Sigmoid colon (tissue), 7 donors: ENCODE results near the gene FAM78B. TPM values are rescaled to one million over a fixed set of nuclear protein-coding genes. Genes with fewer than 3 reads are reported as not detected.

Experiments used
- DNase-seq: peaks from one replicate; pipeline ENCODE4 v3.0.0-alpha.2; 2019
- H3K27ac ChIP-seq, 4 donors: fragments of 200-600 bp; sonication (generic); one replicate each; pipeline ENCODE4 v1.5.1; 2016 to 2019; ENCODE audit warnings: mild to moderate bottlenecking in 1 of 4
- H3K27me3 ChIP-seq, 3 donors: fragments of 200-600 bp; sonication (generic); one replicate each; pipeline ENCODE4 v1.5.1; 2019; ENCODE audit warnings: mild to moderate bottlenecking in 1 of 3
- H3K36me3 ChIP-seq, 4 donors: fragments of 200-600 bp; sonication (generic); one replicate each; pipeline ENCODE4 v1.5.1; 2016 to 2019
- H3K4me1 ChIP-seq, 4 donors: fragments of 200-600 bp; sonication (generic); one replicate each; pipeline ENCODE4 v1.5.1; 2017 to 2019
- H3K4me3 ChIP-seq, 4 donors: fragments of 200-600 bp; sonication (generic); one replicate each; pipeline ENCODE4 v1.5.1; 2017 to 2019; ENCODE audit warnings: mild to moderate bottlenecking in 2 of 4, moderate library complexity in 1 of 4
- H3K9me3 ChIP-seq, 4 donors: fragments of 200-600 bp in 3 of 4; sonication (generic) in 3 of 4; one replicate each; pipeline versions ENCODE4 v1.5.1 to v1.6.1; 2013 to 2019
- EP300 ChIP-seq, 4 donors: sonication (generic); formaldehyde crosslinking; IDR thresholded peaks; one replicate each; pipeline ENCODE4 v1.6.1; 2017; ENCODE audit warnings: antibody characterized with exemption in 4 of 4
- POLR2A ChIP-seq, 2 donors: fragments of 450-650 bp; IDR thresholded peaks; one replicate each; pipeline ENCODE4 v1.6.1; 2016; ENCODE audit warnings: antibody characterized with exemption in 2 of 2, mild to moderate bottlenecking in 2 of 2, moderate library complexity in 2 of 2
- POLR2AphosphoS5 ChIP-seq, 4 donors: sonication (generic); formaldehyde crosslinking; IDR thresholded peaks; one replicate each; pipeline ENCODE4 v1.6.1; 2017; ENCODE audit warnings: antibody characterized with exemption in 4 of 4
- WGBS, 2 donors: extraction: QIAGEN DNeasy Blood & Tissue Kit; methylation state at CpG; one replicate each; pipeline ENCODE4 v1.1.7; 2013; 5-methylcytosine and 5-hydroxymethylcytosine counted together
- intact Hi-C: fragments of 100-400 bp; cut with DNase I; formaldehyde crosslinking; loops from one replicate; pipeline ENCODE4 v1.15.1; 2023
- polyA plus RNA-seq, 3 donors: library from polyadenylated mRNA; stranded (reverse); fragments of 200-250 nt; gene quantifications; one replicate each; pipeline ENCODE4 v1.2.3, GENCODE V29; 2013
- total RNA-seq, 4 donors: library from RNA; depleted of rRNA; stranded (reverse); fragments of >200 nt; gene quantifications; one replicate each; pipeline ENCODE4 v1.1.0, GENCODE V29; 2016
- TF ChIP-seq, protein P1 (sequence below), 4 experiments: fragments of 450-650 bp in 3 of 4; fragments of 200-600 bp in 1 of 4; IDR thresholded peaks; one replicate each; pipeline ENCODE4 v1.5.1; 2016 to 2019; ENCODE audit warnings: antibody characterized with exemption in 4 of 4, mild to moderate bottlenecking in 3 of 4, moderate library complexity in 2 of 4
- donor health status: healthy with polysubstance abuse.
- donor health status: Bipolar disorder and iron deficiency.
- donor health status: healthy.

Gene FAM78B
- total and polyA plus RNA-seq, 7 donors: 0.23 to 5.4 (median 2.0) TPM

DNA sequence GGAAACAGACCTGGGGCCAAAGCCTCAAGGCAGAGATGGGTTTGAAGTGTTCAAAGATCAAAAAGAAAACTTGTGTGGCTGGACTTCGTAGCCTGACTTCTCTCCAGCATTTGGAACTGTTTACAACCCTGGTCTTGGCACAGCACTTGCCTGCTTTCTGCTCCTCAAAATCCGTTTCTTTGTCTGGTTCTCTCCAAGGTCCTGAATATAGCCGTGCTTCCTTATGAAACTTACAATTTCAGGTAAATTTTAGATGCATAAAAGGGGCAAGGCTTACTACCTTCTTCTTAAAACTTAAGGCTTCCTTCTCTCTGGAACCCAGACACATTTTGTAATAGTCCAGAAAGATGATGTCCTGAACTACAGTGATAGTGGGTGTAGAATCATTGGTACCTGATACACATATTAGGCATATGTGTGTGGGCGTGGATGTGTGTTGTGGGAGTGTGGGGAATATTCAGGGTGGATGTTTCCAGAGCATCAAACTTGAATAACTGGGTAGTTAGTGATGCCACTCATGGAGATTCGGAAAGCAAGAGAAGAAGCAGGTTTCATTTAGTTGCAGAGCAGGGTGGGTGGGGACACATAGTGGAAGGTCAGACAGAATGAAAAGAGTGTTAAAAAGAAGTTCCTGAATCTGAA lies 26.4 kb upstream of the FAM78B start:
- 44 to 57% methylated on average over 5 of the region's 5 CpGs for WGBS, 2 donors
- no peak overlapping the region for H3K4me3 ChIP-seq
- DNase-seq: no peak
- H3K27ac ChIP-seq: no peak overlapping the region
- H3K9me3 ChIP-seq: no peaks in the 10 kb centered on the region
- H3K36me3 ChIP-seq: no peaks in the 10 kb centered on the region
- intact Hi-C loops: no loop called here
- no peak for TF ChIP-seq POLR2A (IDR thresholded peaks at IDR 0.05)
- TF ChIP-seq, protein P1, sequence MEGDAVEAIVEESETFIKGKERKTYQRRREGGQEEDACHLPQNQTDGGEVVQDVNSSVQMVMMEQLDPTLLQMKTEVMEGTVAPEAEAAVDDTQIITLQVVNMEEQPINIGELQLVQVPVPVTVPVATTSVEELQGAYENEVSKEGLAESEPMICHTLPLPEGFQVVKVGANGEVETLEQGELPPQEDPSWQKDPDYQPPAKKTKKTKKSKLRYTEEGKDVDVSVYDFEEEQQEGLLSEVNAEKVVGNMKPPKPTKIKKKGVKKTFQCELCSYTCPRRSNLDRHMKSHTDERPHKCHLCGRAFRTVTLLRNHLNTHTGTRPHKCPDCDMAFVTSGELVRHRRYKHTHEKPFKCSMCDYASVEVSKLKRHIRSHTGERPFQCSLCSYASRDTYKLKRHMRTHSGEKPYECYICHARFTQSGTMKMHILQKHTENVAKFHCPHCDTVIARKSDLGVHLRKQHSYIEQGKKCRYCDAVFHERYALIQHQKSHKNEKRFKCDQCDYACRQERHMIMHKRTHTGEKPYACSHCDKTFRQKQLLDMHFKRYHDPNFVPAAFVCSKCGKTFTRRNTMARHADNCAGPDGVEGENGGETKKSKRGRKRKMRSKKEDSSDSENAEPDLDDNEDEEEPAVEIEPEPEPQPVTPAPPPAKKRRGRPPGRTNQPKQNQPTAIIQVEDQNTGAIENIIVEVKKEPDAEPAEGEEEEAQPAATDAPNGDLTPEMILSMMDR (IDR thresholded peaks at IDR 0.05): no peak
- no peak for TF ChIP-seq EP300 (IDR thresholded peaks at IDR 0.05)
- H3K4me1 ChIP-seq: no peaks in the 10 kb centered on the region
- H3K27me3 ChIP-seq: no peaks in the 10 kb centered on the region

DNA sequence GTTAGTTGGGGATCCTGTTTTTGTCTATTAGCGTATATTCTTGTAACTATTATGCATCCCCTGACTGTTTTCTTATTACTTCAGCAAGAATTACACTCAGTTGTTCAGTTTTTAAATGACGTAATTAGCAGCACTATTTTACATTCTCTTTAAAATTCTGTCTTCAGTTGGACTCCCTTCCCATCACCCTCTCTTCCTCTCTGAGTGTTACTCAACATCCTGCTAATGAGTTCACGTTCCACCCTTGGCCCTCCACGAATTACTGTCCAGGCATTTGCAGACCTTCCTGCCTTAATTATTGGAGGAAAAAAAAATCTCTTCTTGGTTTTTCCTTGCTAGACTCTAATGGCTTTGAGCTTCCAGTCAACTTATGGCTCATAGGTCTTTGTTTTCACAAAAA lies 23.6 kb upstream of the FAM78B start:
- no peak overlapping the region for H3K4me3 ChIP-seq
- H3K27me3 ChIP-seq: no peaks in the 10 kb centered on the region
- TF ChIP-seq, protein P1 (IDR thresholded peaks at IDR 0.05): no peak
- no peak for TF ChIP-seq EP300 (IDR thresholded peaks at IDR 0.05)
- no peak overlapping the region for H3K27ac ChIP-seq
- DNase-seq: no peak
- no peaks in the 10 kb centered on the region for H3K9me3 ChIP-seq
- no peaks in the 10 kb centered on the region for H3K36me3 ChIP-seq
- intact Hi-C loops: no loop called here
- 64 to 73% methylated on average over 4 of the region's 4 CpGs for WGBS, 2 donors
- no peaks in the 10 kb centered on the region for H3K4me1 ChIP-seq

DNA sequence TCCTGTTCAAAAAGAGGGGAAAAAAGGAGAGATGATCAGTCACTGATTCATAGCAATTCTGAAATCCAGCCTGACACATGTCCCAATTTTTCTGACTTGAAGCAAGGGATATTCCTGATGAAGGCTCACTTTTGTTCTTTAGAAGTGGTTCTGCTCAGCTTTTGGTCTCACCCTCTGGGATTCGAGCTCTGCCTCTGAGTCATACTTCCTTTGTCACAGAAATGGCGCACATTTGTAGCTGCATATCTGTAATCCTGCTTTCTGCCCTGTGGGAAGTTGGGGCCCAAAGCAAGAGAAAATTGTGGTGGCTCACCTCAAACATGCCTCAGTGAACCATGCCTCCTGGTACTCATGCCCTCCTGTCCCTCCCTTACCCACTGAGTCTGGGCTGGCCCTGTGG lies 22.3 kb upstream of the FAM78B start:
- H3K9me3 ChIP-seq: no peaks in the 10 kb centered on the region
- intact Hi-C loops: no loop called here
- DNase-seq: no peak
- WGBS, 2 donors: 63 to 64% methylated on average over 2 of the region's 2 CpGs
- no peaks in the 10 kb centered on the region for H3K4me1 ChIP-seq
- H3K27me3 ChIP-seq: no peaks in the 10 kb centered on the region
- no peak overlapping the region for H3K4me3 ChIP-seq
- TF ChIP-seq POLR2AphosphoS5 (IDR thresholded peaks at IDR 0.05): no peak
- no peak for TF ChIP-seq EP300 (IDR thresholded peaks at IDR 0.05)
- TF ChIP-seq POLR2A (IDR thresholded peaks at IDR 0.05): no peak
- TF ChIP-seq, protein P1 (IDR thresholded peaks at IDR 0.05): no peak
- H3K27ac ChIP-seq: no peak overlapping the region
- H3K36me3 ChIP-seq: no peaks in the 10 kb centered on the region

DNA sequence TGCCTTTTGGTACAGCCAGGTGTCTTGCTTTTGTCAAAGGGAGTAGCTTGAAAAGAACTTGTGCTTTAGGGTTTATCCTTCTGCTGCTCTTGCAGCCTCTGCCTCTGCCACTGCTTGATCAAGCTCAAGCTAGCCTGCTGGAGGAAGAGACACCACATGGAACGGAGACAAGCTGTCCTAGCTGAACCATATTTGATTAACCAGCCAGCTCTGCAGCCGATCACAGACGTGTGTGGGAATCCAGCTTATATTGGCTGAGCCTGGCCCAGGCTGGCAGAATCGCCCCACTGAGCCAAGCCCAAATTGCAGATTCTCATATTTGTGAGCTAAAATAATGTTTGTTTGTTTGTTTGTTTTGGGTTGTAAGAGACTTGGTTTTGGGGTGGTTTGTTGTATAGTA lies 18.7 kb upstream of the FAM78B start:
- H3K36me3 ChIP-seq: no peaks in the 10 kb centered on the region
- H3K27ac ChIP-seq: no peak overlapping the region
- intact Hi-C loops: no loop called here
- 82 to 83% methylated on average over 4 of the region's 4 CpGs for WGBS, 2 donors
- TF ChIP-seq POLR2AphosphoS5 (IDR thresholded peaks at IDR 0.05) (no peak), POLR2A (IDR thresholded peaks at IDR 0.05) (no peak), EP300 (IDR thresholded peaks at IDR 0.05) (no peak)
- TF ChIP-seq, protein P1 (IDR thresholded peaks at IDR 0.05): no peak
- no peaks in the 10 kb centered on the region for H3K27me3 ChIP-seq
- no peaks in the 10 kb centered on the region for H3K4me1 ChIP-seq
- H3K9me3 ChIP-seq: no peaks in the 10 kb centered on the region
- no peak for DNase-seq
- no peak overlapping the region for H3K4me3 ChIP-seq

DNA sequence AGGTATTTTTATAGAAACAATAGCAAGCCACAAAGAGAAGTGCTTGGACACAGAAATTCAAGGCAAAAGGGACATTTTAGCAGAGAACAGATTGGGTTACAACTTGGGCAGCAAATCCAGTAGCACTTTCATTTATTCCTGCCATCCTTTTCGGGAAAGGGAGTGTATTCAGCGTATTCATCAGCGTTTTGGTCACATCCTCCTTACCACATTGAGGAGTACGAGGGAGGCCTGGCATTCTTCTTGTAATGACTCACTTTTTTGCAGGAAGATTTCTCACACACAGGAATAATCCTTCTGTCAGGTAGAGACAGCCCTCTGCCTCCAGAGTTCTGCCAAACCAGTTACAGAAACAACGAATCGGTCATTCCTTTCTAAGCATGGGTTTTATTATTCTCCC lies 18.1 kb upstream of the FAM78B start:
- no peak for DNase-seq
- no peak for TF ChIP-seq POLR2AphosphoS5 (IDR thresholded peaks at IDR 0.05)
- no peak for TF ChIP-seq POLR2A (IDR thresholded peaks at IDR 0.05)
- TF ChIP-seq, protein P1 (IDR thresholded peaks at IDR 0.05): no peak
- no peak for TF ChIP-seq EP300 (IDR thresholded peaks at IDR 0.05)
- WGBS, 2 donors: 79 to 81% methylated on average over 6 of the region's 6 CpGs
- Histone ChIP-seq H3K27me3 (no peaks in the 10 kb centered on the region), H3K9me3 (no peaks in the 10 kb centered on the region), H3K4me3 (no peak overlapping the region), H3K27ac (no peak overlapping the region), H3K36me3 (no peaks in the 10 kb centered on the region), H3K4me1 (no peaks in the 10 kb centered on the region)
- intact Hi-C loops: no loop called here
